GM23338 (cell line): ENCODE results near the gene TTPAL.

ENCODE experiments used
- CREB1 ChIP-seq: fragments of 250-450 bp; sonication (Bioruptor Pico); IDR thresholded peaks from 2 replicates; pipeline ENCODE4 v1.5.0; 2020; ENCODE audit warnings: low read depth, mild to moderate bottlenecking, moderate library complexity
- CTCF ChIP-seq, 2 experiments: fragments of 200-600 bp in 1 of 2; sonication (generic) in 1 of 2; conservative IDR thresholded peaks; 2 replicates each; pipeline versions ENCODE4 v1.5.1 to v1.6.1; 2016 to 2017; ENCODE audit warnings: antibody characterized with exemption in 2 of 2, low read depth in 2 of 2, mild to moderate bottlenecking in 2 of 2, moderate library complexity in 1 of 2
- ETS1 ChIP-seq: IDR thresholded peaks from 2 replicates; pipeline ENCODE4 v1.6.1; 2016; ENCODE audit warnings: antibody characterized with exemption
- EZH2 ChIP-seq: fragments of 200-600 bp; sonication (generic); IDR thresholded peaks from one replicate; pipeline ENCODE4 v1.8.0; 2017; ENCODE audit warnings: antibody characterized with exemption, mild to moderate bottlenecking, low read depth; ENCODE audit not compliant: unreplicated experiment
- EZH2phosphoT487 ChIP-seq: fragments of 200-600 bp; sonication (generic); IDR thresholded peaks from one replicate; pipeline ENCODE4 v1.8.1; 2018; ENCODE audit warnings: antibody characterized with exemption; ENCODE audit not compliant: unreplicated experiment
- JUNB ChIP-seq: IDR thresholded peaks from one replicate; pipeline ENCODE4 v1.6.1; 2016; ENCODE audit warnings: antibody characterized with exemption; ENCODE audit not compliant: unreplicated experiment
- POLR2AphosphoS5 ChIP-seq: IDR thresholded peaks from 2 replicates; pipeline ENCODE4 v1.6.1; 2016; ENCODE audit warnings: antibody characterized with exemption, low read depth
- REST ChIP-seq: IDR thresholded peaks from one replicate; pipeline ENCODE4 v1.6.1; 2018; ENCODE audit warnings: antibody characterized with exemption; ENCODE audit not compliant: unreplicated experiment
- ZNF331 ChIP-seq: fragments of 250-450 bp; sonication (Bioruptor Pico); IDR thresholded peaks from 2 replicates; pipeline ENCODE4 v1.5.0; 2020; ENCODE audit warnings: low read depth, mild to moderate bottlenecking, moderate library complexity

GRCh38 chr20:44431118-44431501 lies 44.6 kb upstream of the TTPAL start:
- TF ChIP-seq REST = no peak
- no peak for TF ChIP-seq EZH2
- no peak for TF ChIP-seq CTCF (conservative IDR thresholded peaks at IDR 0.05; ENCODE audit: low read depth in 2 of 2)
- TF ChIP-seq POLR2AphosphoS5 = no peak
- no peak for TF ChIP-seq EZH2phosphoT487
- TF ChIP-seq ZNF331 (CRISPR knock-in tag) = no peak
- no peak for TF ChIP-seq CREB1 (CRISPR knock-in tag)
- no peak for TF ChIP-seq ETS1
- TF ChIP-seq JUNB = no peak
